K562 (cell line): ENCODE measurements around the gene ABHD16A. TPM values are rescaled to one million over a fixed set of nuclear protein-coding genes. Genes with fewer than 3 reads are reported as not detected.

Experiments
- CAMTA2 ChIP-seq: fragments of 250-450 bp; sonication (Bioruptor Pico); conservative IDR thresholded peaks from 2 replicates; pipeline ENCODE4 v1.5.1; 2022
- CHCHD3 ChIP-seq: fragments of 250-450 bp; sonication (Bioruptor Pico); IDR thresholded peaks from 2 replicates; pipeline ENCODE4 v2.1.2; 2022; ENCODE audit warnings: mild to moderate bottlenecking
- CREM ChIP-seq: IDR thresholded peaks from 2 replicates; pipeline ENCODE4 v1.6.1; 2014; ENCODE audit warnings: antibody characterized with exemption, low read depth
- ETV5 ChIP-seq: sonication (generic); formaldehyde crosslinking; IDR thresholded peaks from 2 replicates; pipeline ENCODE4 v1.4.0; 2020; ENCODE audit warnings: low read depth, mild to moderate bottlenecking, missing genetic modification reagents
- LARP7 ChIP-seq: fragments of 450-650 bp; IDR thresholded peaks from 2 replicates; pipeline ENCODE4 v1.6.1; 2016
- PRMT5 ChIP-seq: sonication (generic); formaldehyde crosslinking; IDR thresholded peaks from 2 replicates; pipeline ENCODE4 v1.5.0; 2020; ENCODE audit warnings: missing genetic modification reagents
- PTTG1 ChIP-seq: fragments of 450-650 bp; IDR thresholded peaks from 2 replicates; pipeline ENCODE4 v1.6.1; 2016; ENCODE audit warnings: low read depth, mild to moderate bottlenecking, missing genetic modification characterization, missing compliant biosample characterization
- SNRNP70 ChIP-seq: fragments of 200-400 bp; formaldehyde crosslinking; optimal IDR thresholded peaks from 2 replicates; pipeline ENCODE3; 2017; ENCODE audit warnings: low read depth, low read length
- TCF3 ChIP-seq: sonication (generic); formaldehyde crosslinking; IDR thresholded peaks from 2 replicates; pipeline ENCODE4 v1.4.0; 2020; ENCODE audit warnings: mild to moderate bottlenecking, missing genetic modification reagents
- ZNF197 ChIP-seq: fragments of 200-800 bp; sonication (Bioruptor generic); IDR thresholded peaks from 2 replicates; pipeline ENCODE4 v1.6.1; 2016; ENCODE audit warnings: low read depth, missing genetic modification characterization, missing compliant biosample characterization
- polyA plus RNA-seq, 8 experiments: library from polyadenylated mRNA; depleted of rRNA in 4 of 8; stranded (reverse) in 5 of 8; unstranded in 3 of 8; fragments of >200 nt; fragmentation: Nextera tagmentation in 2 of 8; fragmentation: Illumina TruSeq in 1 of 8; extraction: Ambion mirVana in 2 of 8; extraction: Trizol in 1 of 8; gene quantifications; 2 replicates each; pipeline versions ENCODE4 v1.2.1 to v1.2.3, GENCODE V29; 2011 to 2014; ENCODE audit warnings: inconsistent platforms in 1 of 8, missing spikeins in 1 of 8
- total RNA-seq, 7 experiments: library from RNA; depleted of rRNA in 6 of 7; stranded (reverse); fragments of >200 nt in 6 of 7; fragmentation: Illumina TruSeq in 2 of 7; extraction: Trizol in 2 of 7; gene quantifications; 2 replicates each; pipeline versions ENCODE4 v1.2.1 to v1.2.3, GENCODE V29; 2011 to 2021; ENCODE audit warnings: low replicate concordance in 1 of 7
- TF ChIP-seq, protein P1 (sequence below): IDR thresholded peaks from 2 replicates; pipeline ENCODE4 v1.6.1; 2016; ENCODE audit warnings: missing genetic modification characterization, missing compliant biosample characterization
- TF ChIP-seq, protein P2 (sequence below): sonication (generic); formaldehyde crosslinking; IDR thresholded peaks from 2 replicates; pipeline ENCODE4 v1.8.1; 2023; ENCODE audit warnings: mild to moderate bottlenecking, missing genetic modification reagents
- TF ChIP-seq, protein P3 (sequence below): fragments of 250-450 bp; sonication (Bioruptor Pico); IDR thresholded peaks from 2 replicates; pipeline ENCODE4 v1.8.0; 2022; ENCODE audit warnings: moderate library complexity, mild to moderate bottlenecking, inconsistent platforms
- TF ChIP-seq, protein P4 (sequence below), 2 experiments: IDR thresholded peaks in 1 of 2; conservative IDR thresholded peaks in 1 of 2; 2 replicates each; pipeline ENCODE4 v1.6.1; 2016; ENCODE audit warnings: low read depth in 2 of 2, mild to moderate bottlenecking in 1 of 2, missing compliant biosample characterization in 1 of 2, missing genetic modification characterization in 1 of 2, moderate library complexity in 1 of 2
- TF ChIP-seq, protein P5 (sequence below): sonication (generic); formaldehyde crosslinking; IDR thresholded peaks from 2 replicates; pipeline ENCODE4 v1.8.0; 2023; ENCODE audit warnings: mild to moderate bottlenecking, missing genetic modification reagents
- TF ChIP-seq, protein P6 (sequence below): sonication (generic); formaldehyde crosslinking; IDR thresholded peaks from 2 replicates; pipeline ENCODE4 v1.8.1; 2023; ENCODE audit warnings: mild to moderate bottlenecking, missing genetic modification reagents, moderate library complexity

Gene ABHD16A
- total and polyA plus RNA-seq, 9 of the 15 experiments (the other 6 are each of a cell fraction or from before 2014, with no cell fraction given), result 25.8 to 120 (median 81.6) TPM

DNA sequence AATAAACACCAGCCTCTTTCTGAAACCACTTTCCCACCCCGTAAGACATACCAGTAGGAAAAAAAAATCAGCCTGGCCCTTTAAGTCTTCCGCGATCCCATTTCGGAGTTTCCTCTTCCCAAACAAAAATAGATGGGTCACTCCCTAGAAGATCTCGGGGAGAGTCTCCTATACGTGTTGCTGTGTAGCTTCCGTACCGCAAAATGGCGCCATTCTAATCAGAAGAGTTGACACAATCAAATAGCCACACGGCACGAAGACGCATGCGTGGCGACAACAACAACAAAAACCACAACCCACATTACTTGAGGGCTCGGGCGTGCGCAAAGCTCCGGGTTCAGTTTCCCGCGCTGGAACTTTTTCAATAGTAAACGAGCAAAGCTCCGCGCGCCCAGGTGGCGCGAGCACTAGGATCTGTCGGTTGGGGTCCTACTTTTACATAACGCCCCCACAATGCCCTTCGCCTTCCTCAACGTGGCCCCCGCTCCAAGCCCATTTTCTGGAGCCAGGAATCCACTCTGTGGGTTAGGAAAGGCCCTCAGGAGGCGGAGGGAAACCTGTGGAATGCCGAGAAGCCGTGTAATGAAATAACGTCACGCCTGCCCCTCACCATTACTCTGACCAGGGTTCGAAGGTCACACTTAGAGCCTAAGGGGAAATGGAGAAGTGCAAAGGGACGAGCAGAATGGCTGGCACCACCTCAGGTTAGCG lies 38.2 kb downstream of the ABHD16A start, which contains the start of gene GPANK1 (continued):
- TF ChIP-seq, protein P1, sequence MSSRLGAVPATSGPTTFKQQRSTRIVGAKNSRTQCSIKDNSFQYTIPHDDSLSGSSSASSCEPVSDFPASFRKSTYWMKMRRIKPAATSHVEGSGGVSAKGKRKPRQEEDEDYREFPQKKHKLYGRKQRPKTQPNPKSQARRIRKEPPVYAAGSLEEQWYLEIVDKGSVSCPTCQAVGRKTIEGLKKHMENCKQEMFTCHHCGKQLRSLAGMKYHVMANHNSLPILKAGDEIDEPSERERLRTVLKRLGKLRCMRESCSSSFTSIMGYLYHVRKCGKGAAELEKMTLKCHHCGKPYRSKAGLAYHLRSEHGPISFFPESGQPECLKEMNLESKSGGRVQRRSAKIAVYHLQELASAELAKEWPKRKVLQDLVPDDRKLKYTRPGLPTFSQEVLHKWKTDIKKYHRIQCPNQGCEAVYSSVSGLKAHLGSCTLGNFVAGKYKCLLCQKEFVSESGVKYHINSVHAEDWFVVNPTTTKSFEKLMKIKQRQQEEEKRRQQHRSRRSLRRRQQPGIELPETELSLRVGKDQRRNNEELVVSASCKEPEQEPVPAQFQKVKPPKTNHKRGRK (tag), result no peak
- peak; percentile 64; the same call in 1 of the 2 replicates for TF ChIP-seq LARP7
- TF ChIP-seq, protein P2, sequence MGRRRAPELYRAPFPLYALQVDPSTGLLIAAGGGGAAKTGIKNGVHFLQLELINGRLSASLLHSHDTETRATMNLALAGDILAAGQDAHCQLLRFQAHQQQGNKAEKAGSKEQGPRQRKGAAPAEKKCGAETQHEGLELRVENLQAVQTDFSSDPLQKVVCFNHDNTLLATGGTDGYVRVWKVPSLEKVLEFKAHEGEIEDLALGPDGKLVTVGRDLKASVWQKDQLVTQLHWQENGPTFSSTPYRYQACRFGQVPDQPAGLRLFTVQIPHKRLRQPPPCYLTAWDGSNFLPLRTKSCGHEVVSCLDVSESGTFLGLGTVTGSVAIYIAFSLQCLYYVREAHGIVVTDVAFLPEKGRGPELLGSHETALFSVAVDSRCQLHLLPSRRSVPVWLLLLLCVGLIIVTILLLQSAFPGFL (CRISPR knock-in tag), result peak; percentile 99
- TF ChIP-seq PRMT5 (CRISPR knock-in tag), result no peak
- TF ChIP-seq CHCHD3 (CRISPR knock-in tag), result peak; percentile 74; the same call in 1 of the 2 replicates
- TF ChIP-seq, protein P3, sequence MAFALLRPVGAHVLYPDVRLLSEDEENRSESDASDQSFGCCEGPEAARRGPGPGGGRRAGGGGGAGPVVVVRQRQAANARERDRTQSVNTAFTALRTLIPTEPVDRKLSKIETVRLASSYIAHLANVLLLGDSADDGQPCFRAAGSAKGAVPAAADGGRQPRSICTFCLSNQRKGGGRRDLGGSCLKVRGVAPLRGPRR (CRISPR knock-in tag), result peak; percentile 76; the same call in 1 of the 2 replicates
- TF ChIP-seq ZNF197, result no peak
- TF ChIP-seq, protein P4, sequence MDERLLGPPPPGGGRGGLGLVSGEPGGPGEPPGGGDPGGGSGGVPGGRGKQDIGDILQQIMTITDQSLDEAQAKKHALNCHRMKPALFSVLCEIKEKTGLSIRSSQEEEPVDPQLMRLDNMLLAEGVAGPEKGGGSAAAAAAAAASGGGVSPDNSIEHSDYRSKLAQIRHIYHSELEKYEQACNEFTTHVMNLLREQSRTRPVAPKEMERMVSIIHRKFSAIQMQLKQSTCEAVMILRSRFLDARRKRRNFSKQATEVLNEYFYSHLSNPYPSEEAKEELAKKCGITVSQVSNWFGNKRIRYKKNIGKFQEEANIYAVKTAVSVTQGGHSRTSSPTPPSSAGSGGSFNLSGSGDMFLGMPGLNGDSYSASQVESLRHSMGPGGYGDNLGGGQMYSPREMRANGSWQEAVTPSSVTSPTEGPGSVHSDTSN (CRISPR knock-in tag; IDR thresholded peaks at IDR 0.05; ENCODE audit: low read depth), result no peak
- TF ChIP-seq, protein P4 (tag; conservative IDR thresholded peaks at IDR 0.05; ENCODE audit: low read depth), result no peak
- no peak; the same call in none of the 2 replicates for TF ChIP-seq ETV5 (CRISPR knock-in tag)
- no peak for TF ChIP-seq CAMTA2 (CRISPR knock-in tag)
- TF ChIP-seq PTTG1, result no peak
- TF ChIP-seq, protein P5, sequence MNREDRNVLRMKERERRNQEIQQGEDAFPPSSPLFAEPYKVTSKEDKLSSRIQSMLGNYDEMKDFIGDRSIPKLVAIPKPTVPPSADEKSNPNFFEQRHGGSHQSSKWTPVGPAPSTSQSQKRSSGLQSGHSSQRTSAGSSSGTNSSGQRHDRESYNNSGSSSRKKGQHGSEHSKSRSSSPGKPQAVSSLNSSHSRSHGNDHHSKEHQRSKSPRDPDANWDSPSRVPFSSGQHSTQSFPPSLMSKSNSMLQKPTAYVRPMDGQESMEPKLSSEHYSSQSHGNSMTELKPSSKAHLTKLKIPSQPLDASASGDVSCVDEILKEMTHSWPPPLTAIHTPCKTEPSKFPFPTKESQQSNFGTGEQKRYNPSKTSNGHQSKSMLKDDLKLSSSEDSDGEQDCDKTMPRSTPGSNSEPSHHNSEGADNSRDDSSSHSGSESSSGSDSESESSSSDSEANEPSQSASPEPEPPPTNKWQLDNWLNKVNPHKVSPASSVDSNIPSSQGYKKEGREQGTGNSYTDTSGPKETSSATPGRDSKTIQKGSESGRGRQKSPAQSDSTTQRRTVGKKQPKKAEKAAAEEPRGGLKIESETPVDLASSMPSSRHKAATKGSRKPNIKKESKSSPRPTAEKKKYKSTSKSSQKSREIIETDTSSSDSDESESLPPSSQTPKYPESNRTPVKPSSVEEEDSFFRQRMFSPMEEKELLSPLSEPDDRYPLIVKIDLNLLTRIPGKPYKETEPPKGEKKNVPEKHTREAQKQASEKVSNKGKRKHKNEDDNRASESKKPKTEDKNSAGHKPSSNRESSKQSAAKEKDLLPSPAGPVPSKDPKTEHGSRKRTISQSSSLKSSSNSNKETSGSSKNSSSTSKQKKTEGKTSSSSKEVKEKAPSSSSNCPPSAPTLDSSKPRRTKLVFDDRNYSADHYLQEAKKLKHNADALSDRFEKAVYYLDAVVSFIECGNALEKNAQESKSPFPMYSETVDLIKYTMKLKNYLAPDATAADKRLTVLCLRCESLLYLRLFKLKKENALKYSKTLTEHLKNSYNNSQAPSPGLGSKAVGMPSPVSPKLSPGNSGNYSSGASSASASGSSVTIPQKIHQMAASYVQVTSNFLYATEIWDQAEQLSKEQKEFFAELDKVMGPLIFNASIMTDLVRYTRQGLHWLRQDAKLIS, result peak; percentile 99
- TF ChIP-seq, protein P6, sequence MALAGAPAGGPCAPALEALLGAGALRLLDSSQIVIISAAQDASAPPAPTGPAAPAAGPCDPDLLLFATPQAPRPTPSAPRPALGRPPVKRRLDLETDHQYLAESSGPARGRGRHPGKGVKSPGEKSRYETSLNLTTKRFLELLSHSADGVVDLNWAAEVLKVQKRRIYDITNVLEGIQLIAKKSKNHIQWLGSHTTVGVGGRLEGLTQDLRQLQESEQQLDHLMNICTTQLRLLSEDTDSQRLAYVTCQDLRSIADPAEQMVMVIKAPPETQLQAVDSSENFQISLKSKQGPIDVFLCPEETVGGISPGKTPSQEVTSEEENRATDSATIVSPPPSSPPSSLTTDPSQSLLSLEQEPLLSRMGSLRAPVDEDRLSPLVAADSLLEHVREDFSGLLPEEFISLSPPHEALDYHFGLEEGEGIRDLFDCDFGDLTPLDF, result peak; percentile 100
- peak; percentile 48 for TF ChIP-seq TCF3
- peak; percentile 23 for TF ChIP-seq SNRNP70
- TF ChIP-seq CREM, result no peak
